ENCODE data around the gene AK5. TPM values are rescaled to one million over a fixed set of nuclear protein-coding genes. Genes with fewer than 3 reads are reported as not detected.

Gene AK5
- total RNA-seq, 1 donor from 2014 or later, result 1.0 TPM

GRCh38 chr1:77475641-77476040 is 193.8 kb downstream of the AK5 start:
- peaks cover 6% of the 10 kb centered on the region for H3K9me3 ChIP-seq (replicated peaks)
- DNase-seq, result no peak
- H3K27ac ChIP-seq (replicated peaks), result no peak overlapping the region
- no peaks in the 10 kb centered on the region for H3K4me1 ChIP-seq
- intact Hi-C loops (cut with micrococcal nuclease), result no loop called here
- peaks cover 8% of the 10 kb centered on the region for H3K27me3 ChIP-seq (ENCODE audit: low read depth)
- TF ChIP-seq CTCF (IDR thresholded peaks at IDR 0.05; ENCODE audit: borderline replicate concordance), result no peak
- no peak overlapping the region for H3K4me3 ChIP-seq
- no peaks in the 10 kb centered on the region for H3K36me3 ChIP-seq

GRCh38 chr1:77476475-77476874 is 194.7 kb downstream of the AK5 start:
- intact Hi-C loops (cut with micrococcal nuclease), result no loop called here
- H3K4me3 ChIP-seq, result no peak overlapping the region
- peaks cover 6% of the 10 kb centered on the region for H3K9me3 ChIP-seq (replicated peaks)
- no peak for DNase-seq
- H3K27ac ChIP-seq (replicated peaks), result no peak overlapping the region
- peaks cover 11% of the 10 kb centered on the region for H3K27me3 ChIP-seq (ENCODE audit: low read depth)
- H3K4me1 ChIP-seq, result no peaks in the 10 kb centered on the region
- no peaks in the 10 kb centered on the region for H3K36me3 ChIP-seq
- no peak for TF ChIP-seq CTCF (IDR thresholded peaks at IDR 0.05; ENCODE audit: borderline replicate concordance)

- Histone ChIP-seq H3K9me3 (replicated peaks) (no peaks in the 10 kb centered on the region), H3K27ac (replicated peaks) (no peak overlapping the region), H3K36me3 (no peaks in the 10 kb centered on the region), H3K4me3 (no peak overlapping the region), H3K27me3 (ENCODE audit: low read depth) (peaks cover 3% of the 10 kb centered on the region), H3K4me1 (no peaks in the 10 kb centered on the region)
- no peak for DNase-seq
- intact Hi-C loops (cut with micrococcal nuclease), result no loop called here
- TF ChIP-seq CTCF (IDR thresholded peaks at IDR 0.05; ENCODE audit: borderline replicate concordance), result no peak
These were observed 202.5 kb downstream of the AK5 start for GRCh38 chr1:77484334-77484733.

GRCh38 chr1:77484926-77485325 is 203.1 kb downstream of the AK5 start:
- H3K9me3 ChIP-seq (replicated peaks), result no peaks in the 10 kb centered on the region
- no peak overlapping the region for H3K4me3 ChIP-seq
- peaks cover 3% of the 10 kb centered on the region for H3K27me3 ChIP-seq (ENCODE audit: low read depth)
- no peak for TF ChIP-seq CTCF (IDR thresholded peaks at IDR 0.05; ENCODE audit: borderline replicate concordance)
- no peaks in the 10 kb centered on the region for H3K36me3 ChIP-seq
- H3K4me1 ChIP-seq, result no peaks in the 10 kb centered on the region
- no peak overlapping the region for H3K27ac ChIP-seq (replicated peaks)
- intact Hi-C loops (cut with micrococcal nuclease), result no loop called here
- no peak for DNase-seq

GRCh38 chr1:77487631-77488030 is 205.8 kb downstream of the AK5 start:
- H3K27ac ChIP-seq (replicated peaks), result no peak overlapping the region
- no peak for DNase-seq
- H3K27me3 ChIP-seq (ENCODE audit: low read depth), result no peaks in the 10 kb centered on the region
- no peak for TF ChIP-seq CTCF (IDR thresholded peaks at IDR 0.05; ENCODE audit: borderline replicate concordance)
- H3K36me3 ChIP-seq, result no peaks in the 10 kb centered on the region
- no peaks in the 10 kb centered on the region for H3K4me1 ChIP-seq
- no peaks in the 10 kb centered on the region for H3K9me3 ChIP-seq (replicated peaks)
- H3K4me3 ChIP-seq, result no peak overlapping the region
- intact Hi-C loops (cut with micrococcal nuclease), result no loop called here

- no peak for TF ChIP-seq CTCF (IDR thresholded peaks at IDR 0.05; ENCODE audit: borderline replicate concordance)
- intact Hi-C loops (cut with micrococcal nuclease), result no loop called here
- Histone ChIP-seq H3K36me3 (no peaks in the 10 kb centered on the region), H3K4me1 (no peaks in the 10 kb centered on the region), H3K4me3 (no peak overlapping the region), H3K27ac (replicated peaks) (no peak overlapping the region), H3K9me3 (replicated peaks) (no peaks in the 10 kb centered on the region), H3K27me3 (ENCODE audit: low read depth) (no peaks in the 10 kb centered on the region)
- no peak for DNase-seq
These were observed 208.1 kb downstream of the AK5 start for GRCh38 chr1:77489910-77490309.
